Right lobe of liver (tissue), 4 donors: ENCODE measurements around the gene SH2D5.

ENCODE experiments used
- POLR2A ChIP-seq: fragments of 450-650 bp; IDR thresholded peaks from one replicate; pipeline ENCODE4 v1.6.1; 2017; ENCODE audit warnings: antibody characterized with exemption, mild to moderate bottlenecking
- TF ChIP-seq, protein P1 (sequence below), 4 donors: fragments of 200-600 bp in 3 of 4; fragments of 450-650 bp in 1 of 4; IDR thresholded peaks; one replicate each; pipeline versions ENCODE4 v1.5.1 to v1.8.0; 2016 to 2022; ENCODE audit warnings: antibody characterized with exemption in 4 of 4, mild to moderate bottlenecking in 2 of 4
- donor health status: DM: no; HTN: no; CAD: no.
- donor health status: DM: no; HTN: no; CAD: no.
- donor health status: DM: no; HTN: yes; CAD: no.

DNA sequence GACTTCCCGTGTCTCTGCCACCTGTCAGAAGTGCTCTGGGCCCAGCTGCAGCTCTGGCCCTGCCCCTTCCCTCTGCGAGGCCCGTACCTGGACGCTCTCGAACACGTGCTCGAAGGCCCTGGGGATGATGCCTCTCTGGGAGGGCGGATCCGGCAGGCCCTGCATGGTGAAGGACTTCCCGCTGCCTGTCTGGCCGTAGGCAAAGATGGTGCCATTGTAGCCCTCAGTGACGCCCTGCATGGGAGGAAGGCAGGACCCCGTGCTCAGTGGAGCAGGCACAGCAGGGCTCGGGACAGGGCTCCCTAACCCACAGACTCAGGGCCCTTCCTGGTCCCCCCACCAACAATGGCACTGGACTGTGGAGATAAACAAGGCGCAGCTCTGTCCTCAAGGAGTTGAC is 17.1 kb downstream of the SH2D5 start:
- TF ChIP-seq, protein P1, sequence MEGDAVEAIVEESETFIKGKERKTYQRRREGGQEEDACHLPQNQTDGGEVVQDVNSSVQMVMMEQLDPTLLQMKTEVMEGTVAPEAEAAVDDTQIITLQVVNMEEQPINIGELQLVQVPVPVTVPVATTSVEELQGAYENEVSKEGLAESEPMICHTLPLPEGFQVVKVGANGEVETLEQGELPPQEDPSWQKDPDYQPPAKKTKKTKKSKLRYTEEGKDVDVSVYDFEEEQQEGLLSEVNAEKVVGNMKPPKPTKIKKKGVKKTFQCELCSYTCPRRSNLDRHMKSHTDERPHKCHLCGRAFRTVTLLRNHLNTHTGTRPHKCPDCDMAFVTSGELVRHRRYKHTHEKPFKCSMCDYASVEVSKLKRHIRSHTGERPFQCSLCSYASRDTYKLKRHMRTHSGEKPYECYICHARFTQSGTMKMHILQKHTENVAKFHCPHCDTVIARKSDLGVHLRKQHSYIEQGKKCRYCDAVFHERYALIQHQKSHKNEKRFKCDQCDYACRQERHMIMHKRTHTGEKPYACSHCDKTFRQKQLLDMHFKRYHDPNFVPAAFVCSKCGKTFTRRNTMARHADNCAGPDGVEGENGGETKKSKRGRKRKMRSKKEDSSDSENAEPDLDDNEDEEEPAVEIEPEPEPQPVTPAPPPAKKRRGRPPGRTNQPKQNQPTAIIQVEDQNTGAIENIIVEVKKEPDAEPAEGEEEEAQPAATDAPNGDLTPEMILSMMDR (IDR thresholded peaks at IDR 0.05) = no peak
- no peak for TF ChIP-seq POLR2A
